Activated CD8-positive, alpha-beta memory T cell treated with anti-CD3 and anti-CD28 coated beads for 24 hours (primary cell): ENCODE data around the gene QARS1.
A peak's percentile ranks its signal among the peaks of the same experiment; 100 is the strongest.

Experiments
- DNase-seq: peaks from one replicate; pipeline ENCODE4 v3.0.0-alpha.2; 2020

The QARS1 gene

DNA sequence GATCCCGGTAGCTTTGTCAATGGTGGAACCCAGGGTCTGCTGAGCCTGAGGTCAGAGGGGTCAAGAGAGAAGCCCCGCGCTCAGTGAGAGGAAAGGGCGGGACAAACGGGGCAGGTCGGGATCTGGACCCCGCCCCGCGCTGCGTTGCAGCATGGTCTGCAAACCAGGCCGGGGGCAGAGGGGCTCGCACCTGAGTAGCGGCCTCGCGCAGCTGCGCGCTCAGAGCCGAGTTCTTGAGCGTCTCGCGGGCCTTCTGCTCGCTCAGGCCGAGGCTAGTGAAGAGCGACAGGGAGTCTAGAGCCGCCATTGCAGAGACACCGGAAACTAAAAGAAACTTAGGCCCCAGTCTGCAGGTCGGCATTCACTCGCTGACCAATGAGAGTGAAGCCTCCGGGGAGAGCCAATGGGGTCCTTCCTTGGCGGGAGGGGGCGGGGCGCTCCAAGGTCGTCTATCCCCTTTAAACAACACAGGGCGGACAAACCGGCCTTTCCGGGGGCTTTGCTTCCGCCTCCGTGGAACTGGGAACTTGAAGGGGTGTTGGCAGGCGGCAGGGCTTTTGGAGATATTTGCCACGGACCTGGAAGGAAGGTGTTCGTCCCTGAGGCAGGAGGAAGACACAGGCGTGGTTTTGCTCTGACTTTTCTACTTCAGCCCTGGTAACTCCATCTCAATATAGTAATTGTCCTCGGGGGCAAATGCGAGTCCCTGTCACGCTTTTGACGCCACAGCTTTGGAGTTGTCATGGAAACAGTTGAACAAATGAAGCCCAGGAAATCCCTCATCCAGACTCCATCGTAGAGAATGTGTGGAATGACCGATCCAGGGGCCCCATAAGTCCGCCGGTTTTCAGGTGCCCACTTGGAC, at the start of gene QARS1:
Gene QARS1 (minus strand): TSS at position 331 of the 865 bp plus-strand sequence. CDS start 24 bp downstream, at position 307.
- peak; percentile 94 for DNase-seq

GRCh38 chr3:49153349-49153912, 48.9 kb upstream of the QARS1 start:
- DNase-seq: no peak

GRCh38 chr3:49151610-49152009, 47.1 kb upstream of the QARS1 start:
- DNase-seq: no peak

- no peak for DNase-seq
These were observed 43.6 kb upstream of the QARS1 start for GRCh38 chr3:49148159-49148558.

DNA sequence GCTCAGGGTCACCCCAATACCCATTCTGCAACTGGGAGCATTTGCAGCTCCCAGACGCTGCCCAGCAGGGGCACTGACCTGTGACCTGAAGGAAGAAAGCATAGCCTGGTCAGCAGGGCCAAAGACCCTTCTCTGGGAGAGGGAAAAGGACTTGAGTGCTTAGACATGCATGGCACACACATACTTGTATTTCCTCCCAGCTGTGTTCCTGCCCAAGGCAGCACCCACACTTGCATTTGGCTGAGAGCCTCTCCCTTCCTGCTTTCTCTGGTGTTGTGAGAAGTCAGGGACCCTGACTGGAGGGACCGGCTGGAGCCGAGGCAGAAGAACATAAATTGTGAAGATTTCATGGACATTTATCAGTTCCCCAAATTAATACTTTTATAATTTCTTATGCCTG, 35.5 kb upstream of the QARS1 start:
- no peak for DNase-seq

GRCh38 chr3:49135499-49135898, 30.9 kb upstream of the QARS1 start:
- DNase-seq: no peak

- DNase-seq: no peak
These were observed 30.1 kb upstream of the QARS1 start for GRCh38 chr3:49134471-49135265.

GRCh38 chr3:49133226-49133951, 28.8 kb upstream of the QARS1 start:
- DNase-seq: no peak

DNA sequence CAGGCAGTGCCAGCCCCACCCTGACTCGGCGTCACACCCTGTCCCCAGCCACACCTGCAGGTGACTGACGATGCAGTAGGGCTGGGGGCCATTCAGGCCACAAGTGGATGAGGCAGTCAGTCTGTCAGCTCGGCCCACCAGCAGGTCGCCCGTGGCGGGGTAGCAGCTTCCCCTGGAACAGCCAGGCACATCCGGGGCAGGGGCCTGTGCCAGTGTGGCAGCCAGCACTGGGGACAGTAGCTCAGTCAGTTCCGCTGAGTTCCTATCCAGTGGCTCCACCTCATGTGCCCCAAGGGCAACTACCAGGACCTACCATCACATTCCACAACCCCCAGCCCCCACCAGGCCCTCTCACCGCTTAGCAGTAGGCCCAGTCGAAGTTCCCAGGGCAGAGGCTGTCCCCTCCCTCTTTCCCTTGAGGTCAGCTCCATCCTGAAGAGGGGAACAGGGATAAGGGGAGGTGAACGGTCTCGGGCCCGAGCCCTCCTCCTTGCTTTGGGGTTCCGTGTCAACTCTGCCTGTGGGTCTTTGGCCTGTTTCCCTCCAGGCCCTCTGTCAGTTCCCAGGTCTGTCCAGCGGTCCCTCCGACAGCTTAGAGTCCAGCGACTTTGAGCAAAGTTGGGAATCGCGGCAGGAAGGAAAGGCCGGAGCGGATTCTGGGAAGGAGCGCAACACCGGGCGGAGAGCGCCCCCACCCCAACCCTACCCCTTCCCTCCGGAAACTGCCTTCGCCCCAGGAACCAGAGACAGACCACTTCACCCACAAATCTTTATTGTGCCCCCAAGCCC, 28.1 kb upstream of the QARS1 start, which contains the start of gene LAMB2:
Gene LAMB2 (minus strand): TSS at position 614 of the 789 bp plus-strand sequence. CDS start 183 bp downstream, at position 431.
- no peak for DNase-seq

DNA sequence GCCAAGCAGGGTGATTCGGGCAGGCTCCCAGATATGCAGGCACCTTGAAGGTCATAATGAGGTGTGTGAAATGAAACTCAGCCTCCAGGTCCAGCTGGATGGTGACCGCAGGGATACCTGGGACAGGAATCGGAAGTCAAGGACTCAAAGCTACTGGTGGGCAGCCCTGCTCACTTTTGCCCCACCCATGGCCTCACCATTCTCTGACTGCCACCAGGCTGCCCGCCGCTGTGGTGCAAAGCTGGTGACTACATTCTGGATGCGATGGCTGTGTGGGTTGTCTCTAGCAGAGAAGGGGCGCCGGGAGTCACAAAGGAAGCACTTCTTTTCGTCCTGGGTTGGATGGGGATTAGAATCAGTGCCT, 27.5 kb upstream of the QARS1 start:
- no peak for DNase-seq

GRCh38 chr3:49131576-49131975, 27.0 kb upstream of the QARS1 start:
- DNase-seq: no peak

GRCh38 chr3:49131040-49131439, 26.5 kb upstream of the QARS1 start:
- no peak for DNase-seq

- no peak for DNase-seq
These were observed 20.6 kb upstream of the QARS1 start for GRCh38 chr3:49124991-49125670.

- no peak for DNase-seq
These were observed 19.6 kb upstream of the QARS1 start for GRCh38 chr3:49124203-49124602.

DNA sequence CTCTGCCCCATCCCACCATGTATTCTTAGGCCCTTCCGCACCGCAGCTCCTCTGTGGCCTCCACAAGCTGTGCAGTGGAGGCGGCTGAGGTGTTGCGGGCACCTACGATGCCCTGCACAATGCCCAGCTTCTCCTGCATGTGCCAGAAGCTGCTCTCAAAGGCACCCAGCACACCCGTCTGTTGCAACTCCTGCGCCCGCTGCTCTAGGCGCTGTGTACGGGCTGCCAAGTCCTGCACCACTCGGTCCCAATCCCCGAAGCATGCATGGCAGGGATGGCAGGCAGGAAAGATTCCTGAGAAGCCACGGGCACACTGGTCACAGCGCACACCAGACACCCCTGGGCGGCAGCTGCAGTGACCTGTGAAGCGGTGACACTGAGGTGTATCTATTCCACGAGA, 19.1 kb upstream of the QARS1 start:
- no peak for DNase-seq

GRCh38 chr3:49122886-49123545, 18.5 kb upstream of the QARS1 start:
- no peak for DNase-seq

- DNase-seq: no peak
These were observed 17.9 kb upstream of the QARS1 start for GRCh38 chr3:49122451-49122850.

GRCh38 chr3:49122022-49122421, 17.5 kb upstream of the QARS1 start:
- DNase-seq: no peak

- no peak for DNase-seq
These were observed 16.7 kb upstream of the QARS1 start for GRCh38 chr3:49121132-49121736.

GRCh38 chr3:49120438-49121131, 16.0 kb upstream of the QARS1 start, which contains the start of gene USP19:
Gene USP19, minus strand, starts transcription at chr3:49120823. Its CDS starts 1,678 bp downstream, at chr3:49119145.
- DNase-seq: peak; percentile 96
